Skin epidermis (tissue), 12 donors: ENCODE measurements around the gene GOLGA8A.
A peak's percentile ranks its signal among the peaks of the same experiment; 100 is the strongest.
"Not testable (repeated sequence)": the region's sequence is repeated elsewhere in the genome, so short reads cannot be mapped to it uniquely, and the experiment has no call there.

Experiments
- H3K27ac ChIP-seq, 21 experiments: fragments of 200-600 bp; sonication (generic) in 11 of 21; one replicate each; pipeline ENCODE4 v1.5.0; 2020; ENCODE audit warnings: mild to moderate bottlenecking in 3 of 21, inconsistent platforms in 2 of 21, moderate library complexity in 2 of 21
- H3K4me3 ChIP-seq, 7 experiments: fragments of 200-600 bp; sonication (generic) in 2 of 7; one replicate each; pipeline ENCODE4 v1.5.0; 2020; ENCODE audit warnings: inconsistent platforms in 2 of 7, mild to moderate bottlenecking in 2 of 7, moderate library complexity in 1 of 7

The GOLGA8A gene

GRCh38 chr15:34418435-34418834 is 19.2 kb downstream of the GOLGA8A start:
- H3K4me3 ChIP-seq, H3K27ac ChIP-seq: not testable (repeated sequence)

- not testable (repeated sequence) for H3K4me3 ChIP-seq, H3K27ac ChIP-seq
Measured at GRCh38 chr15:34409511-34409910, 28.1 kb downstream of the GOLGA8A start.

GRCh38 chr15:34408973-34409372 is 28.6 kb downstream of the GOLGA8A start:
- H3K27ac ChIP-seq, H3K4me3 ChIP-seq: not testable (repeated sequence)

GRCh38 chr15:34403899-34404298 is 33.7 kb downstream of the GOLGA8A start:
- not testable (repeated sequence) for H3K27ac ChIP-seq, H3K4me3 ChIP-seq

GRCh38 chr15:34403160-34403598 is 34.4 kb downstream of the GOLGA8A start:
- not testable (repeated sequence) for H3K4me3 ChIP-seq, H3K27ac ChIP-seq

- not testable (repeated sequence) for H3K4me3 ChIP-seq
- peak overlapping the region in 1 of 21 experiments; percentile 46 for H3K27ac ChIP-seq
Measured at GRCh38 chr15:34397637-34398259, 39.9 kb downstream of the GOLGA8A start.

GRCh38 chr15:34392981-34393380 is 44.6 kb downstream of the GOLGA8A start:
- H3K27ac ChIP-seq, H3K4me3 ChIP-seq: not testable (repeated sequence)

GRCh38 chr15:34389594-34390086 is 48.0 kb downstream of the GOLGA8A start:
- H3K27ac ChIP-seq, H3K4me3 ChIP-seq: not testable (repeated sequence)
